Gastrocnemius medialis (tissue), 4 donors: Measurements from ENCODE around the gene TEX38. TPM values are rescaled to one million over a fixed set of nuclear protein-coding genes. Genes with fewer than 3 reads are reported as not detected.

ENCODE experiments used
- ATAC-seq, 2 donors: fragments of 150-250 bp; one replicate each; pipeline ENCODE4 v1.9.1; 2016
- DNase-seq, 2 donors: peaks; one replicate each; pipeline ENCODE4 v3.0.0-alpha.2; 2019
- H3K27ac ChIP-seq, 4 donors: fragments of 200-600 bp; sonication (generic); 1 replicate in 1 of 4; 2 replicates in 3 of 4; pipeline ENCODE4 v1.5.1; 2016 to 2018; ENCODE audit warnings: mild to moderate bottlenecking in 2 of 4, moderate library complexity in 1 of 4
- H3K27me3 ChIP-seq, 3 donors: fragments of 200-600 bp; sonication (generic) in 2 of 3; 1 replicate in 1 of 3; 2 replicates in 2 of 3; pipeline versions ENCODE4 v1.5.1 to v1.6.0; 2016 to 2019; ENCODE audit warnings: mild to moderate bottlenecking in 1 of 3, moderate library complexity in 1 of 3
- H3K36me3 ChIP-seq, 2 donors: fragments of 200-600 bp; sonication (generic) in 1 of 2; one replicate each; pipeline ENCODE4 v1.5.1; 2017 to 2018
- H3K4me1 ChIP-seq, 2 donors: fragments of 200-600 bp; sonication (generic) in 1 of 2; one replicate each; pipeline ENCODE4 v1.5.1; 2016 to 2017; ENCODE audit warnings: mild to moderate bottlenecking in 2 of 2
- H3K4me3 ChIP-seq, 4 donors: fragments of 200-600 bp; sonication (generic) in 3 of 4; 1 replicate in 1 of 4; 2 replicates in 3 of 4; pipeline ENCODE4 v1.5.1; 2016 to 2019; ENCODE audit warnings: mild to moderate bottlenecking in 2 of 4
- H3K9me3 ChIP-seq, 3 donors: fragments of 200-600 bp; sonication (generic) in 2 of 3; 1 replicate in 1 of 3; 2 replicates in 2 of 3; pipeline ENCODE4 v1.5.1; 2016 to 2019
- POLR2A ChIP-seq, 2 donors: fragments of 450-650 bp; IDR thresholded peaks; one replicate each; pipeline ENCODE4 v1.6.1; 2017; ENCODE audit warnings: antibody characterized with exemption in 2 of 2, mild to moderate bottlenecking in 2 of 2, moderate library complexity in 2 of 2
- in situ Hi-C, 4 donors: fragments of 200-750 bp; cut with MboI; loops; one replicate each; pipeline versions ENCODE4 v1.15.0 to v1.8.0; 2017; ENCODE audit warnings: low sequenced_read_pairs in 4 of 4
- intact Hi-C: fragments of 100-400 bp; cut with DNase I; formaldehyde crosslinking; loops from one replicate; pipeline ENCODE4 v1.15.1; 2023; ENCODE audit warnings: low total_unique reads
- total RNA-seq, 4 donors: library from RNA; depleted of rRNA; stranded (reverse); fragments of >200 nt; gene quantifications; one replicate each; pipeline versions ENCODE4 v1.1.0 to v1.2.3, GENCODE V29; 2016
- TF ChIP-seq, protein P1 (sequence below), 5 experiments: fragments of 450-650 bp in 3 of 5; fragments of 200-600 bp in 2 of 5; sonication (generic) in 2 of 5; IDR thresholded peaks in 4 of 5; conservative IDR thresholded peaks in 1 of 5; 1 replicate in 4 of 5; 2 replicates in 1 of 5; pipeline ENCODE4 v1.5.1; 2016 to 2019; ENCODE audit warnings: antibody characterized with exemption in 5 of 5, mild to moderate bottlenecking in 3 of 5, moderate library complexity in 3 of 5

The TEX38 gene
- total RNA-seq, 4 donors from 2014 or later = not detected

- H3K27me3 ChIP-seq = no peaks in the 10 kb centered on the region
- no peak overlapping the region for H3K27ac ChIP-seq
- H3K4me1 ChIP-seq = peaks cover 0 to 5% of the 10 kb centered on the region in 2 donors
- peaks cover 0 to 52% of the 10 kb centered on the region in 2 donors for H3K36me3 ChIP-seq
- in situ Hi-C loops = no loop called here
- no peaks in the 10 kb centered on the region for H3K9me3 ChIP-seq
- no peak overlapping the region for H3K4me3 ChIP-seq
- DNase-seq (no peak), ATAC-seq (no peak)
- TF ChIP-seq, protein P1, sequence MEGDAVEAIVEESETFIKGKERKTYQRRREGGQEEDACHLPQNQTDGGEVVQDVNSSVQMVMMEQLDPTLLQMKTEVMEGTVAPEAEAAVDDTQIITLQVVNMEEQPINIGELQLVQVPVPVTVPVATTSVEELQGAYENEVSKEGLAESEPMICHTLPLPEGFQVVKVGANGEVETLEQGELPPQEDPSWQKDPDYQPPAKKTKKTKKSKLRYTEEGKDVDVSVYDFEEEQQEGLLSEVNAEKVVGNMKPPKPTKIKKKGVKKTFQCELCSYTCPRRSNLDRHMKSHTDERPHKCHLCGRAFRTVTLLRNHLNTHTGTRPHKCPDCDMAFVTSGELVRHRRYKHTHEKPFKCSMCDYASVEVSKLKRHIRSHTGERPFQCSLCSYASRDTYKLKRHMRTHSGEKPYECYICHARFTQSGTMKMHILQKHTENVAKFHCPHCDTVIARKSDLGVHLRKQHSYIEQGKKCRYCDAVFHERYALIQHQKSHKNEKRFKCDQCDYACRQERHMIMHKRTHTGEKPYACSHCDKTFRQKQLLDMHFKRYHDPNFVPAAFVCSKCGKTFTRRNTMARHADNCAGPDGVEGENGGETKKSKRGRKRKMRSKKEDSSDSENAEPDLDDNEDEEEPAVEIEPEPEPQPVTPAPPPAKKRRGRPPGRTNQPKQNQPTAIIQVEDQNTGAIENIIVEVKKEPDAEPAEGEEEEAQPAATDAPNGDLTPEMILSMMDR (IDR thresholded peaks at IDR 0.05 in 4 of 5, conservative IDR thresholded peaks at IDR 0.05 in 1 of 5) = no peak
- TF ChIP-seq POLR2A (IDR thresholded peaks at IDR 0.05) = no peak
- intact Hi-C loops = no loop called here
These were observed 32.4 kb downstream of the TEX38 start for GRCh38 chr1:46703927-46704641.

DNA sequence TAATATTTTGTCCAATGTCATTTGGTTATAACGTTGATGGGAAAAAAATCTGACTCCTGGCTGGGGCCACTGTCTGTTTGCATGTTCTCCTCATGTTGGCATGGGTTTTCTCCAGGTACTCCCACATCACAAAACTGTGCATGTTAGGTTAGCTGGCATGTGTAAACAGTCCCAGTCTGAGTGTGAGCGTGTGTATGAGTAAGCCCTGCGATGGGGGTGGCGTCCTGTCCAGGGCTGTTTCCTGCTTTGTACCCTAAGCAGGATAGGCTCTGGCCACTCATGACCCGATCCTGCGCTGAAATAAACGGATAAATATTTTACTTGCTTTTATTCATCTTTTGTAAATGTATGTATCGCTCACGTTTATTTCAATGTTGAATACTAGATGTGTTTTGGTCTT lies 33.8 kb downstream of the TEX38 start:
- Histone ChIP-seq H3K36me3 (peaks cover 0 to 59% of the 10 kb centered on the region in 2 donors), H3K9me3 (no peaks in the 10 kb centered on the region), H3K4me1 (no peaks in the 10 kb centered on the region), H3K4me3 (no peak overlapping the region), H3K27ac (no peak overlapping the region), H3K27me3 (no peaks in the 10 kb centered on the region)
- TF ChIP-seq, protein P1 (IDR thresholded peaks at IDR 0.05 in 4 of 5, conservative IDR thresholded peaks at IDR 0.05 in 1 of 5) = no peak
- no peak for TF ChIP-seq POLR2A (IDR thresholded peaks at IDR 0.05)
- no peak for DNase-seq
- no peak for ATAC-seq
- intact Hi-C loops (no loop called here), in situ Hi-C loops (no loop called here)

DNA sequence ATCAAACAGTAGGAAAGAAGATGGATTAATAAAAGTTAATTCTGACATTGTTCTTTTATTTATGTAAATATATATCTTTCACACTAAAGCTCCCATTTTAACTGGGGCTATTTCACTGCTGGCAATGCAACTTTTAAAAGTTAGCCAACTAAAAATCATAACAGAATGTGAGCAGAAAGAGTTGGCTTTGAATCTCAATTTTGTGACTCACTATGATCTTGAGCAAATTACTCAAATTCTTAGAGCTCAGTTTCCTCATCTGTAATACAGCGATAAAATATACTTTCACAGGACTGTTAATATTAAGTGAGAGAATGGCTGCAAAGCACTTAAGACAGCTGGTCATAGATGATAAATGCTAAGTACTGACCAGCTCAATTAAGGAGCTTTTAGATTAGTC lies 36.5 kb downstream of the TEX38 start:
- DNase-seq (no peak), ATAC-seq (no peak)
- H3K27me3 ChIP-seq = no peaks in the 10 kb centered on the region
- H3K4me3 ChIP-seq = no peak overlapping the region
- in situ Hi-C loops = no loop called here
- TF ChIP-seq POLR2A (IDR thresholded peaks at IDR 0.05) = no peak
- TF ChIP-seq, protein P1 (IDR thresholded peaks at IDR 0.05 in 4 of 5, conservative IDR thresholded peaks at IDR 0.05 in 1 of 5) = no peak
- H3K4me1 ChIP-seq = no peaks in the 10 kb centered on the region
- intact Hi-C loops = no loop called here
- H3K9me3 ChIP-seq = no peaks in the 10 kb centered on the region
- peaks cover 0 to 67% of the 10 kb centered on the region in 2 donors for H3K36me3 ChIP-seq
- no peak overlapping the region for H3K27ac ChIP-seq

GRCh38 chr1:46714976-46715375 lies 43.3 kb downstream of the TEX38 start:
- TF ChIP-seq, protein P1 (IDR thresholded peaks at IDR 0.05 in 4 of 5, conservative IDR thresholded peaks at IDR 0.05 in 1 of 5) = no peak
- Histone ChIP-seq H3K27ac (no peak overlapping the region), H3K36me3 (peaks cover 0 to 34% of the 10 kb centered on the region in 2 donors), H3K4me3 (no peak overlapping the region), H3K4me1 (peaks cover 26 to 27% of the 10 kb centered on the region in 2 donors), H3K9me3 (no peaks in the 10 kb centered on the region), H3K27me3 (no peaks in the 10 kb centered on the region)
- DNase-seq (no peak), ATAC-seq (no peak)
- intact Hi-C loops = no loop called here
- in situ Hi-C loops = loop anchor here in 1 of 4 donors (10.0 kb wide), 1 partner anchor 100 kb away; the partner anchor contains the start of gene MOB3C
